ENCODE data around the gene UHRF1. TPM values are rescaled to one million over a fixed set of nuclear protein-coding genes. Genes with fewer than 3 reads are reported as not detected.
"Not testable (repeated sequence)": the region's sequence is repeated elsewhere in the genome, so short reads cannot be mapped to it uniquely, and the experiment has no call there.

Gene UHRF1
- total RNA-seq, 1 experiment from 2014 or later = 35.8 TPM

DNA sequence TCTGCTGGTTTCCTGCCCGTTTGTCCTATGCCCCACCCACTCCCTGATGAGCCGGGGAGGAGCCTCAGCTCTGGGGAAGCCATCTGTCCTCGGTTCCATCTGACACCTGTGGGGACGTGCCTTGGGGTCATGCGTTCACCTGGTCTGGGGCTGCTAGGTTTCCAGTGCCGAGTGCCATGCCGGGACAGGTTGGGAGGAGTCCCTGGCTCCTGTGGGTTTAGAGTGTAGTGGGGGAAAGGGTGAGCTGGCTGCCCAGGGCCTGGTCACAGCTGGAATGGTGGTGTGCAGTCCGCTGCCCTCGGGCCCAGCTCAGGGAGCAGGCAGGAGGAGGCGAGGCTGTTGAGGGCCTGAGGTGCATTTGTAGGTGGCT is 62.1 kb downstream of the UHRF1 start:
- DNase-seq (ENCODE audit: low spot score) = no peak

DNA sequence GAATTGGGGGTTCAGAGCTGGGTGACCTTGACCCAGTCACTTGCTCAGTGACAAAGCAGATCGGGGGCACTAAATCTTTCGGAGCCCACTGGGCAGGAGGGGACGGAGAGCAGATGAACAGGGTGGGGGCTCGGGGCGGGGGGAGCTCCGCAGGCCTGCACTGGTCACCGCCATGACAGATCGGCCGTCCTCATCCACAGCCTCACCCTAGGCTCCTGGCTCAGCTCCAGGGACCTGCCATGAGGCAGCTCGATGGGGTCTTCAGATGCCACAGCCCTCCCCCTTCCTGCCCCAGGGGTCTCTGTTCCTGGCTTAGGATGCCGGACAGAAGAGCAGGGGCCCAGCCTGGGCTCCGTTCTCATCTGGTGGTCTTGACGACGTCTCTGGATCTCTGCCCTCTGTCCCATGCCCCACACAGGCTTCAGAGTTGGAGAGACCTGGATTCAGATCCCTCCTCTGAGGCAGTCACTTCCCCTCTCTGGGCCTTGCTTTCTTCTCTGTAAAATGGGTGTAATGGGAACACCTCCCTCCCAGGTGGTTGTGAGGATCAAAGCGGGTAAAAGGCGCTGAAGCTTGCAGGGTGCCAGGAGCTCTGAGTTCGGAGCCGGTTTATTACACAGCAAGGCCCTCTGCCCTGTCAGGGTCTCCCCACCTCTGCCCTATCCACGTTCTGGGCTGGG is 62.7 kb downstream of the UHRF1 start:
- DNase-seq (ENCODE audit: low spot score) = no peak

GRCh38 chr19:4972509-4973230 is 63.4 kb downstream of the UHRF1 start:
- DNase-seq (ENCODE audit: low spot score) = peak; percentile 51

DNA sequence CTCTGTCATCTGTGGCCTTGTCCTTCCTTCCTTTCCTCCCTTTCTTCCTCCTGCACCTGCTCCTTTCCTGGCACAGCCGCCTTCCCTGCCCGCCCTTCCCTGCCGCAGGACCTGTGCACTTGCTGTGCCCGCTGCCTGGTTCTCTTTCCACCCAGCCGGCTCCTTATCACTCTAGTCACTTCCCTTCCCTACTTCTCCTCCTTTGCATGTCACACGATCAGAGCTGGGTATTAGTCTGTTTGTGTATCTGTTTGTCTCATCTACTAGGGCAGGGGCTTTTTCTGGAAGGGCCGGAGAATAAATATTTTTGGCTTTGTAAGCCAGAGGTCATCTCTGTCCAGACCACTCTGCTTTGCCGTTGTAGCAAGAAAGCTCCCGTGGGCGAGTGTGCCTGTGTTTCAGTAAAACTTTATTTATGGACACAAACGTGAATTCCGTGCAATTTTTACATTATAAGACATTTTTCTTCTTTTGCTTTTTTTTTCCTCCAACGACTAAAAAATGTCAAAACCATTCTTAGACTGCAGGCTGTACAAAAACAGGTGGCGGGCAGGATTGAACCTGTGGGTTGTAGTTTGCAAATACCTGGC is 65.7 kb downstream of the UHRF1 start:
- DNase-seq (ENCODE audit: low spot score) = no peak

- DNase-seq (ENCODE audit: low spot score) = not testable (repeated sequence)
Observed at GRCh38 chr19:4975601-4976000, 66.3 kb downstream of the UHRF1 start.

DNA sequence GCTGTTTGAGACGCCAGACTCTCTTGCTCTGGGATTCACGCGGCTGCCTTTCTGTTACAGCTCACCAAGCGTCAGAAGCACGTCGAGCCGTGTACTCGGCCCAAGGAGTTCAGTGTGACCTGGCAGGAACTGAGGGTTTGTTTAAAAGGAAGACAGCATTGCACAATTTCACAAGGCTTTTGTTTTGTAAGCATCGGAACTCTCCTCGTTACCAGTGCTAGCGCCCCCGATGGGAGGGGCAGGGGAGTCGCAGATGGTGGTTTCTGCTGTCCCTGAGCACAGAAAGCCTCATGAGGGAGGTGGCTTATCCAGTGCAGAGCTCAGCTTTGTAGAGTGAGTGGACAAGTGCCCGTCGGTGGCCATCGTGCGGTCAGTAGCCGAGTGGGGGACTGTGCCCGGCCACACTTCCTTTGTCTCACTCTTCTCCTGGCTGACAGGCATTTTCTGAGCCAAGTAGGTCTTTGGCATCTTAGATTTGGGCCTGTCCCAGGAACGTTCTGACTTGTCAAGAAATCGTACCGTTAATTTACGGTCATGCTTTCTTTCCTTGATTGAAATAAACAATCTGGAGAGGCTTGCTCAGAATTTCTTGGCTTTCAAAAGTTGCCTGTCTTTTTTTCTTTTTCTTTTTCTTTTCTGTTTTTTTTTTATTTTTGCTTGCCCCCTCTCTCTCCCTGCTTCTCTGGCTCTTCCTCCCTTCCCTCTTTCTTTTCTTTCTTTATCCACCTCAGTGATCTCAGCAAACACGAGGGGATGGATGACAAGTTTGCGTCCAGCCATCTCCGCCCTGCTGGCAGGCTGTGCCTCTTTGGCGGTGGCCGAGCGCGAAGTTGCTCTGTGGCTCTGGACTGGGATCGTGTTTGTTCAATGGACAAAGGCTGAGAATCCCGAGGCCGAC is 67.3 kb downstream of the UHRF1 start:
- peak; percentile 94 for DNase-seq (ENCODE audit: low spot score)

- no peak for DNase-seq (ENCODE audit: low spot score)
Observed at GRCh38 chr19:4977299-4978174, 68.2 kb downstream of the UHRF1 start.

DNA sequence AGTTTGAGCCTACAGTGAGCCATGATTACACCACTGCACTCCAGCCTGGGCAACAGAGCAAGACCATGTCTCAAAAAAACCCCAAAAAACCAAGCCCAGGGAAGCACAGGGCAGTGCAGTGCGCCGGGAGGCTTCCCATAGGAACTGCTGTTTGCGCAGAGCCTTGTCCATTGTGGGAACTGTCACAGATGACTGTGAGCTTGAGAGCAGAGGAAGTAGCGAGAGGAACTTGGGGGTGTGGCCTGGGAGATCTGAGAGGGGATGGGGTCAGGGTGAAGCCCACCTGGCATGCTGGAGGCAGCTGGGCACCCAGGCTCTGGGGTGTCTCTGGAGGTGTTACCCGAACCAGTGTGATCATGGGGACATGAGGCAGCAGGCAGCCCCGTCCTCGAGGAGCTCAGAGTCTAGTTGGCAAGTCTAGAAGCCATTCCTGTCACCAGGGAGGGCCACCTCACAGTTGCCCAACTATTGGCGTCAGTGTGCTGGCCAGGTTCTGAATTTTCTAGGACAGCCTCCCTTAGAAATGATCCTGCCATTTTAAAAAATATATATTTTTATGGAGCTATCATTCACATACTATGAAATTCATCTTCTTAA is 70.0 kb downstream of the UHRF1 start:
- DNase-seq (ENCODE audit: low spot score) = no peak

DNA sequence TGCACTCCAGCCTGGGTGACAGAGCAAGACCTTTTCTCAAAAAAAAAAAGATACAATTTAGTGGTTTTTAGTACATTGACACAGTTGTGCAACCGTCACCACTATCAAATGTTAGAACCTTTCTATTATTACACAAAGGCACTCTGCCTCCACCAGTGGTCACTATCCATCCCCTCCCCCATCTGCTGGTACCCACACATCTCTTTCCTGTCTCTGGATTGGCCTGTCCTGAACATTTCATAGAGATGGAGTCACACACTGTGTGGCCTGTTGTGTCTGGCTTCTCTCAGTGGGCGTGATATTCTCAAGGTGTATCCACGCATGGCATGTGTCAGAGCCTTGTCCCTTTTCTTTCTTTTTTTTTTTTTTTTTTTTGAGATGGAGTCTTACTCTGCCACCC is 70.8 kb downstream of the UHRF1 start:
- DNase-seq (ENCODE audit: low spot score) = no peak

- no peak for DNase-seq (ENCODE audit: low spot score)
Observed at GRCh38 chr19:4980838-4981680, 71.8 kb downstream of the UHRF1 start.

DNA sequence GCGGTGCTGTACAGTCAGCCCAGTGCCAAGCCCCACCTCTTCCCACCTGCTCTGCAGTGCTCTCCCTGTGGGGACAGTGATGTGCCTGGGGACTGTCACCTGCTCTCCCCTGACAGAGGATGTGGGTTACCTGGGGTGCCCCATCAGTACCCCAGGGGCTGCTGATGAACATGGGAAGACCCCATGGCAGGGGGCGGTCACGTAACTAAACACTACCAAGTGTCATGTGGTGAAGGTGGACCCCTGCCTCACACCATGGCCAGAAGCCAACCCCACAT is 72.3 kb downstream of the UHRF1 start:
- no peak for DNase-seq (ENCODE audit: low spot score)

DNA sequence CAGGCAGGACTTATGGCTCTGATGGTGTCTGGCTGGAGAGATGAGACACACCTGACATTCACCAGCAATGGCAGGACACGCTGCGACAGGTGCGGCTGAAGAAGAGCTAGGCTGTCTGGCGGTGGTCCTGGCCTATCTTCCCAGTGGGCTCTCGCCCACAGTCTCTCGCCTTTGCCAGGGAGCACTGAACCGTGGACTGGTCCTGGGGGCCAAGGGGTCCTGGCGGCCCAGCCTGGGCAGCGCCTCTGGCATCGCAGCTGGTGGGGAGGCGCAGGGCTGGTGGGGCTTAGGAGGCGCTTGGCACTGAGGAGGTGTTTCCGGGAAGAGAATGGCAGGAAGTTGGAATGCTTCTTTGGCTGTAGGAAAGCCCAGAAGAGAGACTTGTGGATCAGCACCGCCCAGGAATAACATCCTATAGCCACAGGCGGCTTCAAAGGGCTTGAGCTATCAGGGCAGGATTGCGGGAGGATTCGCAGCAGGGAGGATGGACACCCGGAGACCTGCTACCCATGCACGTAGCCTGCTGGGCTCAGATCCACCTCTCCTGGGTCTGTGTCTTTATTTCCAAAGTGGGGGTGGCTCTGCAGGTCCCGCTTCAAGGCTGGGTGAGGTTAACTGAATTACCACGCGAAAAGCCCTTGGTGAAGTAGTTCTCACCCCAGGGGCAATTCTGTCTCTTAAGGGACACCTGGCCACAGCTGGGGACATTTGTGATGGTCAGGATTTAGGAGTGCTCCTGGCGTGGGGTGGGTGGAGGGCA is 74.2 kb downstream of the UHRF1 start:
- DNase-seq (ENCODE audit: low spot score) = no peak

DNA sequence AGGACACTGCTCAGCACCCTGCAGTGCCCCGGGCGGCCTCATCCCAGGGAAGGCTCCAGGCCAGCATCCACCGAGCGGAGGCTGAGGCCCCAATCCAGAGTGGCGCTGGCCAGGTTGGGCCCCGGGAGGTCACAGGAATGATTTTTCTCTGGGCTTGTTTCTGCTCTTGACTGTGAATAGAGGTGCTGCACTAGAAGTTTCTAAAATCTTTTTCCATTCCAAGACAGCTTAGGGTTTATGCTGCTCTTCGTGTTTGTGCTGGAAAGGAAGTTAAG is 74.7 kb downstream of the UHRF1 start:
- DNase-seq (ENCODE audit: low spot score) = no peak

DNA sequence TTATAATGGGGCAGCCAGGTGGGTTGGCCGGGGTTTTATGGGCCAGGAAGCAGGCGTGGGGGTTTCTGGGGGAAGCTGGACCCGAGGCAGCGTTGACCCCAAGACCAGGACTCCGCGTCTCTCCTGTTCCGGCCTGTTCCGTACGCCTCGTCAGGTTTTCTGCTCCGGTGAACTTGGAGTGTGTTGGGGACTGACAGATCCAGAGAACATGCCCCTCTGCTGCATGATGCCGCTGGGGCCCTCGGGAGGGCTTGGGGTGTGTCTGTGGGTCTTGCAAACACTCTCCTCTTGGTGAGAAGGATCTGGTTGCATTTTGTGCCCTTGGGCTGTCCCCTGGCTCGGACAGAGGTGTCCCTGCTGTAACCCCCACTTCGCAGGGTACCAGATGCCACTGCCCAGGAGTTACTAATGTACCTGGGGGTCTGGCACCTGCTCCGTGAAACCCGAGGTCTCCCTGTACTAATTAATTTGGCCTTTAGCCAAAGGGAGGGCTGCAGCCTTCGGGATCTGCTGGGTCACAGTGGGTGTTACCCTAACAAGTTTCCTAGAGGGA is 75.2 kb downstream of the UHRF1 start:
- no peak for DNase-seq (ENCODE audit: low spot score)

DNA sequence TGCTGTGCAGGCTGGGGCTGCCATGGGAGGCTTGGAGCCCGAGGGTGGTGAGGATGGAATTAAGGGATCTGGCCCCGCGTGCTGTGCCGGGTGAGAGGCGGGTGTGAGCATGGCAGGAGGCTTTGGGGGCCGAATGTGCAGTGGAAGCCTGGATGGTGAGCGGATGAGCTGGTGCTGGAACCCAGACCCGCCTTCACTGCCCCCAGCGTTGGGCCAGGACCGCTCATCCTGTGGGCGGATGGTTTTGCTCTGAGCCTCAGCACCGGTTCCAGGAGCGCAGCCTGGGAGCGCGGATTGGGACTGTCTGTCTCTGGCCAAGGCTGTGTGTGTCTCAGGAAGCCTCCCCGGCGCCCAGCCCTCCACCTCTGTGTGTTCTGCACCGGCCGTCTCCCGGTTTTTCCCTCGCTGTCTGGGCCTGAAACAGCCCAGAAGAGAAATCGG is 76.3 kb downstream of the UHRF1 start:
- no peak for DNase-seq (ENCODE audit: low spot score)

DNA sequence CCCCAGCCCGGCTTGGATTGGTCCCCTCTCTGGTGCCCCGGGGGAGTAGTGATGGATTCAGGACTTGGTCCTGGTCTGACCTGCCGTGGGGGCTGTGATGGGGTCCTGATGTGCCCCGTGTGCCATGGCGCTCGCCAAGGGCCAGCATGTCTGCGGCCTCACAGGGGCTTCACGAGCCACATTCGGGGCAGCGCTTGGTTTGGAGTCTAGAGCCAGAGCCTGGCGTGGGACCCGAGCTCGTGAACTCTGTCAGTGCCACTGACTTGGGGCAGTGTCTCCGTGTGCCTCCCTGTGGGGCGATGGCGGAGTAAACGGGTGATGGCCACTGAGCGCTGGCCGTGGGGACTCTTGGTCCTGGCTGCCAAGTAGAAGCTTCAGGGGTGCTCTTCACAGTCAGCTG is 76.8 kb downstream of the UHRF1 start:
- DNase-seq (ENCODE audit: low spot score) = no peak

- no peak for DNase-seq (ENCODE audit: low spot score)
Observed at GRCh38 chr19:4986471-4986891, 77.2 kb downstream of the UHRF1 start.

- DNase-seq (ENCODE audit: low spot score) = no peak
Observed at GRCh38 chr19:4987256-4987655, 78.0 kb downstream of the UHRF1 start.

DNA sequence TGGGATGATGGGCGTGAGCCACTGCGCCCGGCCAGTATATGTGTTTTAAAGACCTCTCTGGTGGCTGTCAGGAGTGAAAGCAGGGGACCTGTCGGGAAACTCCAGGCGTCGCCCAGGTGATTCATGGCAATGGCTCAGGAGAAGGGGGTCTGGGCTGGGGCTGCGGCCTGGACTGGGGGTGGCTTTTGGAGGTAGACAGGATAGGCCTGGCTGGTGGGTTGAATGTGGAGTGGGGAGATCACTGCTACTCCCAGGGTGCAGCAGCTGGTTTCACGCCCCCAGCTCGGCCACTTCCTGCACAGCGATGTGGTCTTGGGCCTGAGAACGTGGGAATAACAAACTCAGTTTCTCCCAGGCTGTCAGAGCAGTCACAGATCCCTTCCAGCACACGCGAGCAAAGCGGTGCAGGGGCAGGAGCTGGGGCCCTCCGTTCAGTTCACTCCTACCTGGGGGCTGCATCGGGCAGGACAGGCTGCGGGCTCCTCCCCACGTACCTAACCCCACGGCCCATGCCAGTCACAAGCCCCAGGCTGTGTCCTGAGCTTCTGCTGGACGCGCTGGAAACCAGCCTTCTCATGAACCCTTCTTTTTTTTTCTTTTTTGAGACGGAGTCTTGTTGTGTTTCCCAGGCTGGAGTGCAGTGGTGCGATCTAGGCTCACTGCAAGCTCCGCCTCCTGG is 78.5 kb downstream of the UHRF1 start:
- no peak for DNase-seq (ENCODE audit: low spot score)
